GM12878 (cell line): ENCODE measurements around the gene C6orf89. TPM values are rescaled to one million over a fixed set of nuclear protein-coding genes. Genes with fewer than 3 reads are reported as not detected.
A peak's percentile ranks its signal among the peaks of the same experiment; 100 is the strongest.

Experiments used
- BMI1 ChIP-seq: fragments of 450-650 bp; IDR thresholded peaks from 2 replicates; pipeline ENCODE4 v1.6.1; 2016; ENCODE audit warnings: mild to moderate bottlenecking, moderate library complexity, borderline replicate concordance
- CBX3 ChIP-seq: fragments of 200-600 bp; sonication (generic); IDR thresholded peaks from 2 replicates; pipeline ENCODE4 v1.6.1; 2016; ENCODE audit warnings: low read depth, borderline replicate concordance
- E2F8 ChIP-seq: fragments of 450-650 bp; IDR thresholded peaks from 2 replicates; pipeline ENCODE4 v1.6.1; 2018; ENCODE audit warnings: mild to moderate bottlenecking, low read depth, moderate library complexity; ENCODE audit not compliant: partially characterized antibody
- EGR1 ChIP-seq, 2 experiments: IDR thresholded peaks; 1 replicate in 1 of 2; 2 replicates in 1 of 2; pipeline ENCODE4 v1.6.1; 2011 to 2012; ENCODE audit warnings: low read depth in 2 of 2, low read length in 2 of 2, borderline replicate concordance in 1 of 2, mild to moderate bottlenecking in 1 of 2, moderate library complexity in 1 of 2
- EZH2 ChIP-seq: IDR thresholded peaks from 2 replicates; pipeline ENCODE4 v1.6.1; 2012; ENCODE audit warnings: low read depth, mild to moderate bottlenecking, control low read depth, inconsistent platforms, low read length, borderline replicate concordance; ENCODE audit not compliant: control insufficient read depth
- HDAC6 ChIP-seq: fragments of 200-600 bp; sonication (generic); IDR thresholded peaks from one replicate; pipeline ENCODE4 v1.8.0; 2017; ENCODE audit warnings: antibody characterized with exemption; ENCODE audit not compliant: unreplicated experiment
- NBN ChIP-seq: fragments of 450-650 bp; IDR thresholded peaks from 2 replicates; pipeline ENCODE4 v1.6.1; 2016
- NFYB ChIP-seq: IDR thresholded peaks from 2 replicates; pipeline ENCODE4 v1.6.1; 2011; ENCODE audit warnings: low read depth, mild to moderate bottlenecking, low read length, improper control_type of control experiment, moderate library complexity; ENCODE audit not compliant: insufficient read depth
- PRDM15 ChIP-seq: fragments of 450-650 bp; formaldehyde crosslinking; IDR thresholded peaks from 2 replicates; pipeline ENCODE4 v1.4.0; 2020; ENCODE audit warnings: mild to moderate bottlenecking, moderate library complexity
- RB1 ChIP-seq: fragments of 450-650 bp; formaldehyde crosslinking; IDR thresholded peaks from 2 replicates; pipeline ENCODE4 v1.6.1; 2017; ENCODE audit warnings: mild to moderate bottlenecking, borderline replicate concordance
- TCF12 ChIP-seq: IDR thresholded peaks from 2 replicates; pipeline ENCODE4 v1.6.1; 2011; ENCODE audit warnings: low read depth, mild to moderate bottlenecking, low read length
- TCF3 ChIP-seq: IDR thresholded peaks from 2 replicates; pipeline ENCODE4 v1.6.1; 2012; ENCODE audit warnings: low read depth, mild to moderate bottlenecking, low read length, borderline replicate concordance; ENCODE audit not compliant: insufficient read depth
- WRNIP1 ChIP-seq: IDR thresholded peaks from 2 replicates; pipeline ENCODE4 v1.6.1; 2011; ENCODE audit warnings: low read depth, low read length, improper control_type of control experiment, borderline replicate concordance
- ZBTB4 ChIP-seq: fragments of 450-650 bp; formaldehyde crosslinking; IDR thresholded peaks from 2 replicates; pipeline ENCODE4 v1.4.0; 2022; ENCODE audit warnings: mild to moderate bottlenecking, moderate library complexity
- polyA plus RNA-seq, 11 experiments: library from polyadenylated mRNA; depleted of rRNA in 4 of 11; unstranded in 6 of 11; stranded (reverse) in 5 of 11; fragments of >200 nt; fragmentation: Nextera tagmentation in 4 of 11; fragmentation: Illumina TruSeq in 1 of 11; extraction: Ambion mirVana in 4 of 11; extraction: Trizol in 1 of 11; gene quantifications; 1 replicate in 1 of 11; 2 replicates in 10 of 11; pipeline versions ENCODE4 v1.2.1 to v1.2.3, GENCODE V29; 2011 to 2016; ENCODE audit warnings: inconsistent platforms in 2 of 11, missing spikeins in 2 of 11, low read depth in 1 of 11
- total RNA-seq, 4 experiments: library from RNA; depleted of rRNA in 3 of 4; stranded (reverse); fragments of >200 nt in 3 of 4; fragmentation: Illumina TruSeq in 1 of 4; extraction: Trizol in 1 of 4; gene quantifications; 2 replicates each; pipeline versions ENCODE4 v1.2.1 to v1.2.3, GENCODE V29; 2013 to 2021

The C6orf89 gene
- total and polyA plus RNA-seq, 10 of the 15 experiments (the other 5 are each of a cell fraction or from before 2014, with no cell fraction given), result 10.8 to 42.7 (median 28.6) TPM

GRCh38 chr6:36885461-36886401 is at the start of gene C6orf89 (continued):
- TF ChIP-seq ZBTB4 (CRISPR knock-in tag) (no peak), NFYB (no peak), EZH2 (no peak), CBX3 (no peak), TCF12 (peak; percentile 85), PRDM15 (no peak), HDAC6 (no peak), RB1 (peak; percentile 89; the same call in 1 of the 2 replicates), EGR1 (IDR thresholded peaks at IDR 0.05; ENCODE audit: borderline replicate concordance in 1 of 2, low read depth in 2 of 2, low read length in 2 of 2) (peak; percentile 38 to 60; a peak in 2 of 3 replicates), NBN (peak; percentile 66), BMI1 (no peak), E2F8 (peak; percentile 91), WRNIP1 (no peak), TCF3 (peak; percentile 80)
